HG03432 (cell line): ENCODE data around the gene TMPRSS11A.

Experiments
- ATAC-seq: cut with Tn5 transposase; IDR thresholded peaks from one replicate; pipeline ENCODE4 v1.9.1; 2021; ENCODE audit warnings: mild to moderate bottlenecking, moderate library complexity; ENCODE audit not compliant: unreplicated experiment

TMPRSS11A gene

GRCh38 chr4:67874986-67875385 lies 88.3 kb downstream of the TMPRSS11A start:
- no peak for ATAC-seq

- ATAC-seq = no peak
These were observed 90.2 kb downstream of the TMPRSS11A start for GRCh38 chr4:67873116-67873515.

GRCh38 chr4:67871867-67872266 lies 91.4 kb downstream of the TMPRSS11A start:
- peak; percentile 93 for ATAC-seq

- no peak for ATAC-seq
These were observed 93.6 kb downstream of the TMPRSS11A start for GRCh38 chr4:67869580-67870190.

- no peak for ATAC-seq
These were observed 101.8 kb downstream of the TMPRSS11A start for GRCh38 chr4:67861513-67861912.
